Mucosa of descending colon (tissue), 3 donors: ENCODE results near the gene RHEB. TPM values are rescaled to one million over a fixed set of nuclear protein-coding genes. Genes with fewer than 3 reads are reported as not detected.
A peak's percentile ranks its signal among the peaks of the same experiment; 100 is the strongest.

Experiments
- ATAC-seq: fragments of 200-7000 bp; cut with Tn5 transposase; one replicate; pipeline ENCODE4 v1.9.1; 2020; ENCODE audit warnings: mild to moderate bottlenecking, moderate library complexity
- DNase-seq, 3 donors: peaks; one replicate each; pipeline ENCODE4 v3.0.0-alpha.2; 2020
- H3K36me3 ChIP-seq: fragments of 200-600 bp; one replicate; pipeline ENCODE4 v1.8.0; 2021; ENCODE audit warnings: low read depth, mild to moderate bottlenecking
- H3K4me1 ChIP-seq: fragments of 200-600 bp; one replicate; pipeline ENCODE4 v1.8.0; 2021; ENCODE audit warnings: low read depth, mild to moderate bottlenecking
- H3K4me3 ChIP-seq: fragments of 200-600 bp; one replicate; pipeline ENCODE4 v1.8.0; 2021; ENCODE audit warnings: mild to moderate bottlenecking
- H3K9me3 ChIP-seq: fragments of 200-600 bp; one replicate; pipeline ENCODE4 v1.8.0; 2021; ENCODE audit warnings: mild to moderate bottlenecking
- intact Hi-C, 2 donors: fragments of 100-400 bp; cut with DNase I in 1 of 2; cut with micrococcal nuclease in 1 of 2; formaldehyde crosslinking; loops; one replicate each; pipeline versions ENCODE4 v1.11.0 to v1.11.1; 2022; cut with DNase I, micrococcal nuclease
- total RNA-seq, 3 donors: library from RNA; stranded (reverse); fragmentation: NEBNext Ultra II Directional in 2 of 3; extraction: Animal tissue kit (Norgen Biotek cat#: 25700) in 2 of 3; gene quantifications; one replicate each; pipeline versions ENCODE4 v1.2.1 to v1.2.4, GENCODE V29; 2021 to 2023
- TF ChIP-seq, protein P1 (sequence below): fragments of 200-600 bp; IDR thresholded peaks from one replicate; pipeline ENCODE4 v1.8.0; 2022; ENCODE audit warnings: antibody characterized with exemption, mild to moderate bottlenecking
- donor health status: DM: no; HTN: no; CAD: no; lungs with moderate emphysema.
- donor health status: DM: no; HTN: no; CAD: no.
- donor health status: DM: no; HTN: yes; CAD: no.

Gene RHEB
- total RNA-seq, 3 donors from 2014 or later, result 40.3 to 114 (median 73.5) TPM

DNA sequence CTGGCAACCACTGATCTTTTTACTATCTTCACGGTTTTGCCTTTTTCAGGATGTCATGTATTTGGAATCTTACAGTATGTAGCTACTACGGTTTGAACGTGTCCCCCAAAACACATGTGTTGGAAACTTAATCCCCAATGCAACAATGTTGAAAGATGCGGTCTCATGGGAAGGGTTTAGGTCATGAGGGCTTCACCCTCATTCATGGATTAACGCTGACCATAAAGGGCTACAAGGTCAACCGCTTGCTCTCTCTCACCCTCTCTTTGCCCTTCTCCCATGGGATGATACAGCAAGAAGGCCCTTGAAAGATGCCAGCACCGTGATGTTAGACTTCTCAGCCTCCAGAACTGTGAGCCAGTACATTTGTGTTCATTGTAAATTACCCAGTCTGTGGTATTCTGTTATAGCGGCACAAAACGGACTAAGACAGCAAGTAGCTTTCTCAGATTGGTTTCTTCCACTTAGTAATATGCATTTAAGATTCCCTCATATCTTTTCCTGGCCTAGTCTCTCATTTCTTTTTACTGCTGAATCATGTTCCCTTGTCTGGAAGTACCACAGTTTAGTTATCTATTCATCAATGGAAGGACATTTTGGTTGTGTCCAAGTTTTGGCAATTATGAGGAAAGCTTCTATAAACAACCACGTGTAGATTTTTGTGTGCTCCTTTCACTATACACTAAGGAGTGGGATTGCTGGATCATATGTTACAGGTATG lies 76.8 kb downstream of the RHEB start:
- Histone ChIP-seq H3K4me3 (no peak overlapping the region), H3K36me3 (no peaks in the 10 kb centered on the region), H3K9me3 (no peaks in the 10 kb centered on the region), H3K4me1 (peaks cover 7% of the 10 kb centered on the region)
- DNase-seq, result no peak
- no peak for ATAC-seq
- TF ChIP-seq, protein P1, sequence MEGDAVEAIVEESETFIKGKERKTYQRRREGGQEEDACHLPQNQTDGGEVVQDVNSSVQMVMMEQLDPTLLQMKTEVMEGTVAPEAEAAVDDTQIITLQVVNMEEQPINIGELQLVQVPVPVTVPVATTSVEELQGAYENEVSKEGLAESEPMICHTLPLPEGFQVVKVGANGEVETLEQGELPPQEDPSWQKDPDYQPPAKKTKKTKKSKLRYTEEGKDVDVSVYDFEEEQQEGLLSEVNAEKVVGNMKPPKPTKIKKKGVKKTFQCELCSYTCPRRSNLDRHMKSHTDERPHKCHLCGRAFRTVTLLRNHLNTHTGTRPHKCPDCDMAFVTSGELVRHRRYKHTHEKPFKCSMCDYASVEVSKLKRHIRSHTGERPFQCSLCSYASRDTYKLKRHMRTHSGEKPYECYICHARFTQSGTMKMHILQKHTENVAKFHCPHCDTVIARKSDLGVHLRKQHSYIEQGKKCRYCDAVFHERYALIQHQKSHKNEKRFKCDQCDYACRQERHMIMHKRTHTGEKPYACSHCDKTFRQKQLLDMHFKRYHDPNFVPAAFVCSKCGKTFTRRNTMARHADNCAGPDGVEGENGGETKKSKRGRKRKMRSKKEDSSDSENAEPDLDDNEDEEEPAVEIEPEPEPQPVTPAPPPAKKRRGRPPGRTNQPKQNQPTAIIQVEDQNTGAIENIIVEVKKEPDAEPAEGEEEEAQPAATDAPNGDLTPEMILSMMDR, result no peak
- intact Hi-C loops, result no loop called here

DNA sequence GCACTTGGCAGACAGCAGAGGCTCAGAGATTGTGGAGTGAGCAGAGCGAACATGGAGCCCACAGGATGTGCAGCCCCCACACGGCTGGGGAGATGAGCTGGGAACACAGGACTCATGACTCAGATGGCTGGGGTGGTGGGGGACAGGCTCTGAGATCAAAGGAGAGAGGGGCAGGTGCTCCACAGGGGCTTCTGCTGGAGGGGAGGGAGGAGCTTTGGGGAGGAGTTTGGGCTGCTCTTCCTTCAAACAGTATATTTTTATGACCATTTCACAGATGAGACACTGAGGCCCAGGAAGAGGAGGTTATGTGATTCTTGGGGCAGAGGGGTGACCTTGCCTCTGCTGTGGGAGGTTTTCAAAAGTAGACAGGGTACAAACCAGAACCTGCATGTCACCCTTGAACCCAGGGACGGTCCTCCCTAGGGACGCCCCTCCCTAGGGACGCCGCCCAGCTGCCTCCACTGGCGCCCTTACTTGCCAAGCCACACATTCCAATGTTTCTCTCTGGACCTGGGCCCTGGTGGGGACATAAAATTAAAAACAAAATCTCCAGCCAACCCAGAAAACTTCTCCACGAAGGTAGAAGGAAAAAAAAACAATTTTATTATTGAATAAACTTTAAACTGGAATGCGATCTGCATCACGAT lies 78.8 kb downstream of the RHEB start:
- Histone ChIP-seq H3K9me3 (no peaks in the 10 kb centered on the region), H3K36me3 (no peaks in the 10 kb centered on the region), H3K4me3 (no peak overlapping the region), H3K4me1 (peaks cover 7% of the 10 kb centered on the region)
- ATAC-seq (no peak), DNase-seq (no peak)
- TF ChIP-seq, protein P1, result no peak
- intact Hi-C loops, result no loop called here

DNA sequence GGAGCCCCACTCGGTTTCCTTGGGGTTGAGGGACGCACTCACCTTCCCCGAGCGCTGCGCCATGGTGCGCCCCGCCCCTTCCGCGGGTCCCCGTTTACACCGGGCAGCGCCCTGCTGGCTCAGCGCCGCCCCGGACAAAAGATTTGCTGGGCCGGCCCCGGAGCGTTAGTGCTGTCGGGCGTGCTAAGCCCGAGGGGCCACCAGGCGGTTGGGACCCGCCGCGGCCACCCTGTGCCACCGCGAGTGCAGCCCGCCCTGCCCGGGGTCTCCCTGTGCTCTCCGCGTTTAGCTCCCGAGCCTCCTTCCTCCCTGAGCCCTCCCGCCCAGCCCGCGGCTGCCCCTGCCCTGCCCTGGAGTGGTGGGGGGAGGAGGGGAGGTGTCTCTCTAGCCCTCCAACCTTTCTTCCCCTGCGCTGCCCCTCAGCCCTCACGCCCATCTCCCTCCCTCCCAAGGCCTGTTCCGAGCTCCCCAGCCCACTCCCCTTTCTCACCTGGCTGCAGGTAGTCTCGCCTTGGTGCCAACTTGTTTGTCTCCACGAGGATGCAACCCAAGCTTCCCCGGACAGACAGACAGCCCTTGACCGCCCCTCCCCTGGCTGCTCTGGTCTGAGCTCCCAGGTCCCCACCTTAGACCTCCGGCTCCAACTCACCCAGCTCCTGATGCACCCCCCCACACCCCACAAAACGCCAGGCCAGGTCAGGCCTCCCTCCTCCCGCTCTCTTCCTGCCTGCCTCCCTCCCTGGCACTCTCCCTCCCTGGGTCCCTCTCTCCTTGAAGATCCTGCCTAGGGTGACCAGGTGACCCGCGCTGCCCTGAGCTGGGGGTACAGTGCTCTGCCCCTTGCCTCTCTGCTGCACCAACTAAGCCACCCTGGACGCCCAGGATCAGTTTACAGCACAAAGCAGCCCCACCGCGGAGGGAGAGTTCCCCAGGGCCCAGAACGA lies 79.6 kb downstream of the RHEB start, which contains the start of gene CRYGN:
Gene CRYGN (minus strand): TSS at position 287 of the 944 bp plus-strand sequence. CDS start 224 bp downstream, at position 63.
- Histone ChIP-seq H3K4me3 (no peak within 1 kb of the TSS), H3K9me3 (no peaks in the 10 kb centered on the region), H3K4me1 (peaks cover 7% of the 10 kb centered on the region), H3K36me3 (no peaks in the 10 kb centered on the region)
- DNase-seq (no peak), ATAC-seq (peak; percentile 34)
- intact Hi-C loops, result no loop called here
- TF ChIP-seq, protein P1, result no peak

DNA sequence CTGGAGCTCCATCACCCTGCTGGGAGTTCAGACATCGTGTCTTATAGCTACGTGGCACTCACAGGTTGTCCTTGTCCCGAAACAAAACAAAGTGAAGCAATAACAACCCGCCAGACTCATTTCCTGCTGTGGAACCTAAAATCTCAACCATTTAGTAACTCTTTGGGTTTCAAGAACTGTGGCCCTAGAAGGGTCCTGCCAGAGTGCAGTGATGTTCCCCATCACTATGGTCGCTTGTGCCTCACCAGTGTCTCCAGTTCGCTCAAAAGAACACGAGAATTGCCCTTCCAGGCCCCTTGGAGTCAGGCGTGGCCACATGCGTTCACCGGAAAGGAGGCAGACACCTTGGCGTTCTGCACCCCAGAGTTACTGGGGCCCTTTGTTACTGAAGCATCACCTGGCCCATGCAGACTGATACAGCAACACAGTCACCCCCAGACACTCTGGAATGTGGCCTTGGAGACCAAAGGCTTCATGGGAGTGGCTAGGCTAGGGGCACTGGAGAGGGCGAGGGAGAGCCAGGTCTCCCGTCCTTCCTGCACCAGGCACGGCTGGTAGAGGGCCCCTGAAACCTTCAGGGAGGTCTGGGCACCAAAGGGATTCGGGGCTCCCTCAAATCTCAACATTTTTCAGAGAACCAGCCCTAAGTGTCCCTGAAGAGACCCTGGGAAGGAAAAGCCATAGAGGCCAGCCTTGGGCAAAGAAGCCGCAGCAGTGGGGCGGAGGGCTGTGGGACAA lies 80.7 kb downstream of the RHEB start:
- H3K36me3 ChIP-seq, result no peaks in the 10 kb centered on the region
- H3K4me3 ChIP-seq, result no peak overlapping the region
- no peak for DNase-seq
- TF ChIP-seq, protein P1, result no peak
- intact Hi-C loops, result no loop called here
- H3K9me3 ChIP-seq, result no peaks in the 10 kb centered on the region
- peaks cover 7% of the 10 kb centered on the region for H3K4me1 ChIP-seq
- ATAC-seq, result no peak
